HUES64 (cell line): ENCODE measurements around the gene DGKB.

Source experiments
- H3K27ac ChIP-seq: 2 replicates; pipeline ENCODE4 v1.7.0; 2013; ENCODE audit warnings: low read depth, low read length, inconsistent platforms
- H3K27me3 ChIP-seq: 2 replicates; pipeline ENCODE4 v1.6.1; 2013; ENCODE audit warnings: mild to moderate bottlenecking, low read length; ENCODE audit not compliant: insufficient read depth
- H3K36me3 ChIP-seq: 2 replicates; pipeline ENCODE4 v1.6.1; 2013; ENCODE audit warnings: mild to moderate bottlenecking, low read length; ENCODE audit not compliant: insufficient read depth
- H3K4me1 ChIP-seq: 2 replicates; pipeline ENCODE4 v1.6.1; 2013; ENCODE audit warnings: mild to moderate bottlenecking, low read length, moderate library complexity; ENCODE audit not compliant: insufficient read depth
- H3K4me3 ChIP-seq: 2 replicates; pipeline ENCODE4 v1.5.1; 2013; ENCODE audit warnings: mild to moderate bottlenecking, low read length, moderate library complexity
- H3K9ac ChIP-seq: 2 replicates; pipeline ENCODE4 v1.6.1; 2013; ENCODE audit warnings: mild to moderate bottlenecking, low read depth, low read length
- H3K9me3 ChIP-seq: 2 replicates; pipeline ENCODE4 v1.6.1; 2013; ENCODE audit warnings: low read depth, low read length; ENCODE audit not compliant: insufficient read depth
- WGBS: fragments of 150-250, 120-280 bp; methylation state at CpG from one replicate; pipeline ENCODE4 v1.1.7; 2013; ENCODE audit warnings: missing lambda C conversion rate; 5-methylcytosine and 5-hydroxymethylcytosine counted together

The DGKB gene

DNA sequence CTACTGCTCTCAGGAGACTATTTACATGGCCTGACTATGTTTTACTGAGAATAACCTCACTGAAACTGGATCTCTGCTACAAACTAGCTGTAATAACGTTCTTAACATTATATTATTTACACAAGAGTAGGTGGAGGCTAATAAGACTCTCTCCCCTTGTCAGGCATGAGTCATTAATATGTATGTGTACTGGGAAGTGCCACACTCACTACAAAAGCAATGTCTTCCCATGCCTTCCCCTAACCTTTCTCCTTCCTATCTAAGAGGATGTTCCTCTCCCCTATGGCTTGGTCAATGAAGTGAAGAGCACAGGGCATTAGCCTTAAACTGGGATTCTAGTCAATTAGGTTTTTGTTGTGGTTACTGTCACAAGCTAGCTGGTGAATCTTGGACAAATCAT lies 147.9 kb downstream of the DGKB start:
- Histone ChIP-seq H3K4me3 (no peak overlapping the region), H3K4me1 (no peaks in the 10 kb centered on the region), H3K36me3 (no peaks in the 10 kb centered on the region), H3K9ac (no peak overlapping the region), H3K27me3 (no peaks in the 10 kb centered on the region), H3K9me3 (no peaks in the 10 kb centered on the region), H3K27ac (no peak overlapping the region)
- 40% methylated on average over 1 of the region's 1 CpG for WGBS

DNA sequence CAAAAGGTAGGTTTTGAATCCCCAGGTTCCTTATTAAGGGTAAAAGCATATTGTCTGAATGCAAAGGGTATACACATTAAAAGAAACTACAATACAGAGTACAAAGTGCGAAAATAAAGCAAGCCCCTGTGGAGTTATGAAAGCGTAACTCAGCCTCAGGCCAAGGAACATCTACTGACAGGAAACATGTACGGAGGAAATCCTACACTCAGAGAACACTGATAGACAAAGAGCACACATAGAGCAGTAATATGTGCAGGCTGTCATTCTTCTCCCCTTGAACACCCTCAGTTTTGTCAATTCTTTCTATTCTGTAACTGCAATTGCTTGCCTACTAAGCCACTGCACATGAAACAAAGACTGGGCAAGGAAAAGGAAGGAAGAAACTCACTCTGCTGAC lies 150.2 kb downstream of the DGKB start:
- H3K4me1 ChIP-seq = no peaks in the 10 kb centered on the region
- no peak overlapping the region for H3K4me3 ChIP-seq
- no peaks in the 10 kb centered on the region for H3K36me3 ChIP-seq
- 98% methylated on average over 3 of the region's 3 CpGs for WGBS
- H3K9ac ChIP-seq = no peak overlapping the region
- no peaks in the 10 kb centered on the region for H3K27me3 ChIP-seq
- H3K27ac ChIP-seq = no peak overlapping the region
- H3K9me3 ChIP-seq = no peaks in the 10 kb centered on the region

DNA sequence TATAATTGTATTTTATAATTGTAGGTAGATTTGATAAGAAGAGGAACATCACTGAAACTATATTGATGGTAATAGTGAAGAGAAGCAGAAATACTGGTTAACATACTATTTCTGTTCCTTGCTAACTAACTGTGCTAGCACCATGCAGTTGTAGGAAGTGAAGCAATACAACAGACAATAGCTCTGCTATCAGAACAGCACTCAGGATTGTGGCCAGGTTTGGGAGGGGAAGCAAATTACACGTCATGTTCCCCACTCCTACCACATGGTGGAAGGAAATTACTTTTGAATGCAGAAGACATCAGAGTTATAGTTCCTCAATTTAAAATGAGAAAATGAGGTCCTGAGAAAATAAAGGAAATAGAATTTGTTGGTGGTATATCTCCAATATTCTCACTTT lies 151.1 kb downstream of the DGKB start:
- WGBS = no CpG with 5 or more reads among the region's 1 CpG
- no peak overlapping the region for H3K4me3 ChIP-seq
- no peaks in the 10 kb centered on the region for H3K4me1 ChIP-seq
- no peak overlapping the region for H3K9ac ChIP-seq
- H3K27ac ChIP-seq = no peak overlapping the region
- H3K27me3 ChIP-seq = no peaks in the 10 kb centered on the region
- H3K36me3 ChIP-seq = no peaks in the 10 kb centered on the region
- no peaks in the 10 kb centered on the region for H3K9me3 ChIP-seq

DNA sequence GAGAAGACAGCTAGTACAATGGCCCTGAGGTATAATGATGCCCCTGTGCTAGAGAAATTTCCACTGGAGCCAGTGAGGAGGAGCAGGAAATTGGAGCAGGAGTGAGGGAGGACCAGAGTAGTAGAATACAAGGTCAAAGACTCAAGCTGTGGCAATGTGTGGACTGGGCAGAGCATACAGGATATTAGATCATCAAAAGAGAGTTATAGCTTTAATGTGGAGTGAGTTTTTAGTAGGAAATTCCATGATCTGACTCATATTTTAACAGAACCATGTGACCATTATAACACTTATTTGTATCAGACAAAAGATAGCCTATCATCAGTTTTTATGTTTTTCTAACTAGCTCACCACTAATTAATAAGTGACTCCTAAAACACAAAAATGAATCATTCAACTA lies 154.1 kb downstream of the DGKB start:
- H3K9ac ChIP-seq = no peak overlapping the region
- no peak overlapping the region for H3K27ac ChIP-seq
- peaks cover 24% of the 10 kb centered on the region for H3K9me3 ChIP-seq
- no peaks in the 10 kb centered on the region for H3K27me3 ChIP-seq
- H3K4me3 ChIP-seq = no peak overlapping the region
- no peaks in the 10 kb centered on the region for H3K36me3 ChIP-seq
- no peaks in the 10 kb centered on the region for H3K4me1 ChIP-seq

DNA sequence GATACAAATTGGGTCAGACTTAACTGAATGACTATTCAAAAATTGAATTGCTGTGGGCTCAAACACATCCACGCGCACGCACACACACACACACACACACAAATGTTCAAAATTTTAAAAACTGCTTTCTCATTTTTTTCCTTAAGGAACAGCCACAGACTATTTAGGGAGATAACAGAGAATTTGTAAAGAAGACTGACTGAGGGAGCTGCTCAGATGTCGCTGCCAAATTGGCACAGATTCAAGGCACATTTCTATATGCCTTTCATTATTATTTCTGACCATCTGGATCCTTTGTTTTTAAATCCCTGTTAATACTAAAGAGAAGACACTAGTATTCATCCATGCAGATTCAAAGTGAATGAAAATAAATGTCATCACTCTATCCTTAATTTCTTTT lies 154.8 kb downstream of the DGKB start:
- H3K36me3 ChIP-seq = no peaks in the 10 kb centered on the region
- no peak overlapping the region for H3K9ac ChIP-seq
- 97% methylated on average over 4 of the region's 4 CpGs for WGBS
- no peaks in the 10 kb centered on the region for H3K4me1 ChIP-seq
- no peak overlapping the region for H3K4me3 ChIP-seq
- H3K27ac ChIP-seq = no peak overlapping the region
- no peaks in the 10 kb centered on the region for H3K27me3 ChIP-seq
- peaks cover 32% of the 10 kb centered on the region for H3K9me3 ChIP-seq

DNA sequence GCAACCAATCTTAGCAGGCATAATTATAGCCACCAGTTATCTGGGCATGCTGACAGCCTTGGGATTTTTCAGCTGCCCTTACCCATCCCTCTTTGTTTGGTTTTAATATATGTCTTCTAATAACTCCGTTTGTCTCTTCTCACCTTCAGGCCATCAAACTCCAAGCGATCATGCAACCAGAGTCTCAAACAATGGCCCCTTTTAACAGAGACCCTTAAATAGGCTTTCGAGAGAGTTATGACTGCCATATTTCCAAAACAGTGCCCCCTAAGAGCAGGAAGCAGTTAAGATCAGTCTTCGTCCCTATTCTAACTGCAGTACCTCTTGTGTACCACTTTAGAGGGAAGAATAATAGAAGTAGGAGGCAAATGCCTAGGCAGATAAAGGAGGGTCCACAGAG lies 157.5 kb downstream of the DGKB start:
- 0 out of 2 replicates have a peak, but pooled peaks cover 3% of the 10 kb centered on the region for H3K36me3 ChIP-seq
- H3K4me3 ChIP-seq = no peak overlapping the region
- no peak overlapping the region for H3K27ac ChIP-seq
- 92% methylated on average over 4 of the region's 4 CpGs for WGBS
- no peaks in the 10 kb centered on the region for H3K4me1 ChIP-seq
- H3K27me3 ChIP-seq = no peaks in the 10 kb centered on the region
- H3K9me3 ChIP-seq = peaks cover 53% of the 10 kb centered on the region
- no peak overlapping the region for H3K9ac ChIP-seq

DNA sequence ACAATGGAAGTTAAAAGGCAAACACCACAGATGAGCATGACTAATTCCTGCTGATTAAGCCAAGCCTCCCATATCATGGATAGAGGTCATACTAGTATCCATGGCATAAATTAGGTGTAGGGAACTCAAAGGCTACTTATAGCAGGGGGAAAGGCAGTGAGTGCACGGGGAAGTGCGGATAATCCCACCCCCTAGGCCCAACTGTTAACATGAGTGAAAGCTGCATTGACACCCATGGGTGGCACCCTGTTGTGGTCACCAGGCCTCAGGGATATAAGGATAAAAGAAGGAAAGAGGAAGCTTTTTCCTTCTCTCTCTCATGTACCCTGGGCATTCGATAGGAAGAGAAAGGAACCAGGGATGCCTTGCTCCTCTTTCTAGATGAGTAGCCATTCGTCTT lies 161.9 kb downstream of the DGKB start:
- Histone ChIP-seq H3K9ac (no peak overlapping the region), H3K4me3 (no peak overlapping the region), H3K36me3 (0 out of 2 replicates have a peak, but pooled peaks cover 3% of the 10 kb centered on the region), H3K27ac (no peak overlapping the region), H3K9me3 (peaks cover 50% of the 10 kb centered on the region), H3K27me3 (no peaks in the 10 kb centered on the region), H3K4me1 (no peaks in the 10 kb centered on the region)
- WGBS = 88% methylated on average over 4 of the region's 4 CpGs

DNA sequence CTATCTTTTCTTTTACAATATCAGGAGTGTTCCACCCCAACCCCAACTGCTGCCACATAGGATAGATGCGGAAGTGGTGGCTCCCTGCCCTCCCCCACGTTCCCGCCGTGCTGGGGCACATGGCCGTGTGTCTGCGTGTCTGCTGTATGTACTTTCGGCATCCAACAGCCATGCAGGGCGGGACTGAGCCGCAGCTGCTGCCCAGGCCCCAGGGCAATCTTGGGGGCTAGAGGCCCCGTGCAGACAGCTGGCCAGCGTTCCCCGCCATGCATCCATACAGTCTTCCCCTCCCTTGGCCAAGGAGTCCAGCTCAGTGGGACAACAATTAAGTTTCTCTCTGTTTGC lies 162.7 kb downstream of the DGKB start:
- no peak overlapping the region for H3K9ac ChIP-seq
- no peak overlapping the region for H3K27ac ChIP-seq
- WGBS = 96% methylated on average over 12 of the region's 12 CpGs
- H3K27me3 ChIP-seq = no peaks in the 10 kb centered on the region
- no peak overlapping the region for H3K4me3 ChIP-seq
- H3K9me3 ChIP-seq = peaks cover 42% of the 10 kb centered on the region
- H3K4me1 ChIP-seq = no peaks in the 10 kb centered on the region
- H3K36me3 ChIP-seq = 0 out of 2 replicates have a peak, but pooled peaks cover 3% of the 10 kb centered on the region

DNA sequence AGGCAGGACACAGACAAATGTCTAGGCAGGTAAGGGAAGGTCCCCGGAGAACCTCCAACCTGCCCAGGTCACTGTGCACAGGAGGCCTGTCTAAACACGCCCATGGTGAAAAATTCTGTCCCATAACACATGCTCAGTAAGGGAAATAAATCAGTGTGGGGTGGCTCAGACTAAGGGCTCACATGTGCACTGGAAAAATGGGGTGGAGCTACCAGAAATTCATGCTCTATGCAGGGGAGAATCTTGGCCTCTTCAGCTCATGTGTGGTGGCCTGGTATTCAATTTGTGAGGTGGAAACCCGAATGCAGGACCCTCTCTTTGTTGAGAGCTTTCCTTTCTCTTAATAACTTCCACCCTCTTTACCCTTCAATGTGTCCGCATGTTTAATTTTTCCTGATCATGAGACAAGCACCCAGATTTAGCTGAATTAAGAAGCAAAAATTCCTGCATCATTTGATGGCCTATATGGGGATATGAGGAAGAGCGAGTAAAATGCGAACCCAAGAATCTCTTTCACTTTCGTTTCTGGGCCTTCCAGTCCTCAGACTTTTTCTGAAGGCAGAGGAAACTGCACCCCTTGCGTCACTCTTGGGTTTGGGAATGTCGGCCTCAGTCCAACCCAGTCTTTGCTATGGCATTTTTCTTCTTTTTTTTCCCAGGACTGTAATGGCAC lies 163.2 kb downstream of the DGKB start:
- Histone ChIP-seq H3K36me3 (0 out of 2 replicates have a peak, but pooled peaks cover 3% of the 10 kb centered on the region), H3K27ac (no peak overlapping the region), H3K4me3 (no peak overlapping the region), H3K9ac (no peak overlapping the region), H3K9me3 (peaks cover 37% of the 10 kb centered on the region), H3K4me1 (no peaks in the 10 kb centered on the region), H3K27me3 (no peaks in the 10 kb centered on the region)
- 85% methylated on average over 9 of the region's 9 CpGs for WGBS

DNA sequence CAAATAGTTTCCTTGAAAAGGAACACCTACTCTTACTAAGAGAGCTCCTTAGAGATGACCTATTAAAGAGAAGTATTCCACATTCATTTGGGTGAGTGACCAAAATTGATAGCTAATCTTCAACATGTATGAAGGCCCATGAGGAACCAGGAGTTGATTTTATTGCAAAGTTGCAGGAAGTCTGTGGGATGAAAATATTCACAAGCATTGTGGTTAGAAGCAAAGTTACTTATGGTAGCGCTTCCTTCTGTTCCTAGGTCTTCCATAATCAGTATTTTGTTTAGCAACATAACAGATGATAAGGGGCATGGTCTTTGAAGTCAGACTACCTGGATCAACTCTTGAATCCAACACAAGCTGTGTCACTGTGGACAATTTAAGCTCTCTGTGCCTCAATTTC lies 164.5 kb downstream of the DGKB start:
- Histone ChIP-seq H3K36me3 (0 out of 2 replicates have a peak, but pooled peaks cover 3% of the 10 kb centered on the region), H3K9ac (no peak overlapping the region), H3K27ac (no peak overlapping the region), H3K4me1 (no peaks in the 10 kb centered on the region), H3K4me3 (no peak overlapping the region), H3K27me3 (no peaks in the 10 kb centered on the region), H3K9me3 (peaks cover 25% of the 10 kb centered on the region)
- 0% methylated on average over 1 of the region's 1 CpG for WGBS

DNA sequence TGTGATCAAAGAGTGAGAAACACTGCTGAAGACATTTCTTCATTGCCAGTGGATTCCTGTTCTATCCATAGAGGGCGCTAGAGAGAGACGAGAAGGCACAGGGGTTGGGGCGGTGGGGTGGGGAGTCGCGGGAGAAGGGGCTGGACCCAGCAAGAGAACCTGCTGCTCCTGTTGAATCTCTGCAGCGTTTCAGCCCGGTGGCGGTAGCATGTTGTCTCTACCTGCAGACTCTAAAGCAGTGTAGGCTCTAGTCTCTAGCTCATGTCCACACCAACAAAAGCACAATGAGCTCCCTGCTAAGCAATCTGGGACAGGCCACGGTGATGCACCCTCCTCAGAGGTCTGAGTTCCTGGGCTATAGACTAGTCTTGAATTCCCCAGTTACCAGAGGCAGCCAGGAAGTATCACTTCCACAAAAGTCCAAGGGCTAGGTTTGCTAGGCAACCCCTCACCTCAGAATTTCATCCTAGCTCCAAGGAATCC lies 167.7 kb downstream of the DGKB start:
- H3K4me1 ChIP-seq = no peaks in the 10 kb centered on the region
- 19% methylated on average over 9 of the region's 9 CpGs for WGBS
- H3K27me3 ChIP-seq = no peaks in the 10 kb centered on the region
- no peak overlapping the region for H3K27ac ChIP-seq
- peak overlapping the region; percentile 42 for H3K4me3 ChIP-seq
- H3K36me3 ChIP-seq = no peaks in the 10 kb centered on the region
- H3K9me3 ChIP-seq = no peaks in the 10 kb centered on the region
- peak overlapping the region; percentile 11; the same call in 1 of the 2 replicates for H3K9ac ChIP-seq

DNA sequence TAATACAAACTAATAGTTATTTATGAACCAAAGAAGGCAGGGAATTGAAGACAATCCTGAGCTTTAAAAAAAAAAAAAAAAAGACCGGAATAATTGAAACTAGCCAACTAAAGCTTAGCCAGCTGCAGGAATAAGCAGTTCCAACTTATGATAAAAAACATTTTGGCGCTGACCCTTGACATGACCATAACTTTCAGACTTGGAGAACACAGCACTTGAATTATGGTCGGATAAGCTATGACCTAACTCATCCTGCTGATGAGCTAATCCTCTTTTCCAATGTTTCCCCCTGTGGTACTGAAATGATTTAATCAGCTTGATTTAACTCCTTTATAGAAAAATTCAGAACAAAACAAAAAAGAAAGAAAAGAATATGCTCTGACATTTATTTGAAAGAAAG lies 181.8 kb downstream of the DGKB start:
- WGBS = 94% methylated on average over 3 of the region's 3 CpGs
- Histone ChIP-seq H3K4me3 (no peak overlapping the region), H3K27ac (no peak overlapping the region), H3K27me3 (no peaks in the 10 kb centered on the region), H3K4me1 (peaks cover 14% of the 10 kb centered on the region), H3K9ac (no peak overlapping the region), H3K9me3 (no peaks in the 10 kb centered on the region), H3K36me3 (no peaks in the 10 kb centered on the region)
